HG02943 (cell line): ENCODE data around the gene DNAJC11.
"Not testable (repeated sequence)": the region's sequence is repeated elsewhere in the genome, so short reads cannot be mapped to it uniquely, and the experiment has no call there.

Experiments
- ATAC-seq: cut with Tn5 transposase; IDR thresholded peaks from one replicate; pipeline ENCODE4 v1.9.1; 2021; ENCODE audit warnings: mild to moderate bottlenecking, low read depth, moderate library complexity; ENCODE audit not compliant: unreplicated experiment

DNAJC11 gene

GRCh38 chr1:6658359-6659060 is 43.1 kb downstream of the DNAJC11 start:
- ATAC-seq: no peak

DNA sequence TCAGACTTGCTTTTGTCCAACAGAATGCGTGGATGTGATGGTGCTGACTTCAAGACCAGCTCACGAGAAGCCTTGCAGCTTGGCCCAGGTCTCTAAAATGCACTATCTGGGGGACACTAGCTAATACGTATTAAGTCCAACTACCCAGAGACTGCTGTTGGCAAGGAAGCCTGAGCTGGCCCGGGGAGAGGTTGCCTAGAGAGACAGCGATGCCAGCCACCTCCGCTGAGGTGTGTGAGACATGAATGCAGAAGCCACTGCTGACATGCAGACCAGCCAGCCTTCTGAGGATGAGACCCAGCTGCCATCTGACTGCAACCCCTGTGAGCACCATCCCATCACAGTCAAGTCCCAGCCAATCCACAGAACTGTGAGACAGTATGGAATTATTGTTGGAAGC is 44.5 kb downstream of the DNAJC11 start:
- no peak for ATAC-seq

DNA sequence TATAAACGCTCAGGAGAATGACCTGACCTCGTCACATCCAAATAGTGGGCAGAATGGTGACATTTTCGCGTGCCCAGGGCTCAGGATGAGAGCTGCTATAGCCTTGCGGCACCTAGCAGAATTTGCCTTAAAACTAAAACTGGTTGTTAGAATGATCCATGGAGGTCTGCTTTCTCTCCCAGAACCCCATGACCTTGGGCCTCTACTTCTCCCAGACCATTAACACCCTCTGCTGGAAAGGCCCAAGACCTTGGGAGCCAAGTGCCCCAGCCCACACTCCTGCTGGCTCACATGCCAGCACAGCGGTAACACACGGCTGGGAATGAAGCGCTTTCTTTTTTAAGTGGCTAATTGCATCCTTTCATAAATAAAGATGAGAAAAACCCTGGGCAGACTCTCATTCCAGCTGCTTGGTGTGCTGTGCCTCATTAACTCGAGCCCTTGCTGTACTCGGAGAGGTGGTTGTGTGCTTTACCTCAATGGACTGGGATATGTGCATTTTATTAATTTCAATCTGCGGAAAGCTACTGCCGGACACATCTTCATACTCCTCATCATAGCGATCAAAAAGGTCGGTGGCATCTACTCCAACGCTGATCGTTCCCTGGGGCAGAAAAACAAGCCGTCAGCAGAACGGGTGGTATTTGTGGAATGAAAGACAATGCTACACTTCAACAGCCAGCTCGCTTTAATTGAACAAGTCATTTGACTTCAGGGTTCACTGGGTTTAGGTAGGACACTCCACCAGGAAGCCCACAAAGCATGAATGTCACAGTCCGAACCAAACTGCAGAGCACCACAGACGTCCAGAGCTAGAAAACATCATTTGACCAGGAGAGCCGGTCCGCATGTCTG is 48.0 kb downstream of the DNAJC11 start:
- no peak for ATAC-seq

GRCh38 chr1:6652986-6653385 is 48.6 kb downstream of the DNAJC11 start:
- ATAC-seq: no peak

DNA sequence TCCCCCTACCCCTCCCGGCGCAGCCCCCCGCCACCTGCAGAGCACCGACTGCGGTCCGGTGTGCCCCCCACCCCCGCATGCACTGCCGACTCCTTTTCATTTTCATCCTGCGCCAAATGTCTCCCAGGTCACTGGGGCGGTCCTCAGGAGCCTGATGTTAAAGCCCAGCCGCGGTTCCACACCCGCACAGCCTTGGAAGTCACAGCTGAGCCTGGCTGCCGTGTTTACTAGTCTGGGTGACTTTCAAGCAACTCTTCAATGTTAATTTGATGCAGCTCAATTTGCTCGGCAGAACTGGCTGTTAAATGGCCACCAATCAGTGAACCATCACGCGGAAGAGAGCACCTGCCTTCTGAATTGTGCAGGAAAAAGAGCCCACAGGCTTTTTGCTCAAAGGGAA is 49.7 kb downstream of the DNAJC11 start:
- no peak for ATAC-seq

- no peak for ATAC-seq
Observed at GRCh38 chr1:6648556-6648955, 53.1 kb downstream of the DNAJC11 start.

- ATAC-seq: no peak
Observed at GRCh38 chr1:6646499-6647148, 55.0 kb downstream of the DNAJC11 start.

- no peak for ATAC-seq
Observed at GRCh38 chr1:6645018-6645417, 56.6 kb downstream of the DNAJC11 start.

DNA sequence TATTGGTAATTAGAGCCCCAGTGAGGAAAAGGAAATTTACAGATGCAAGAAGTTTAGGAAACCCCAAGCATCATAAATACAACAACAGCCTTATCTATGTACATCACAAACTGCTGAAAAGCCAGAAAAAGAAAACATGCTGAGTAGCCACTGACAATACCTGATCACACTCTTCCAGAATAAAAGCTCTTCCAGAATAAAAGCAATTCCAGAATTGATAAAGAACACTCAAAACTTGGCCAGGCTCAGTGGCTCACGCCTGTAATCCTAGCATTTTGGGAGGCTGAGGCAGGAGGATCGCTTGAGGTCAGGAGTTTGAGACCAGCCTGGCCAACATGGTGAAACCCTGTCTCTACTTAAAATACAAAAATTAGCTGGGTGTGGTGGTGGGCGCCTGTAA is 60.7 kb downstream of the DNAJC11 start:
- ATAC-seq: not testable (repeated sequence)

DNA sequence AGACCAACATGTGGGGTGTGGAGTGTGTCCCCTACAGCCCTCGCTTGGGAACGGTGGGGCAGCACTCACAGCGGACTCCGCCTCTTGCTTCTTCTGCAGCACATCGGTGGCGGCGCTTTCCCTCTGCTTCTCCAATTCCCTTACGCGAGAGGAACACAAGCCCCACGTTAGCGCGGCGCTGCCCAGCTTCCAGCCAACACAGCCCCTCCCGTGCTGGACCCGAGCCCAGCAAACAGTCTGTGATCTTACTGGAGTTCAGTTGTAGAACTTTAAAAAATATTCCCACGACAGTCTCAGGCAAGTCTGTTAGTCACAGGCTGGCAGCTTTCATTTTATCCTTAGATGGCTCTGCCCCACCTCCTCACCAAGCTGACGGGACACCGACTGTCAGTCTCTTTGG is 63.4 kb downstream of the DNAJC11 start:
- no peak for ATAC-seq

GRCh38 chr1:6637770-6638169 is 63.8 kb downstream of the DNAJC11 start:
- no peak for ATAC-seq

DNA sequence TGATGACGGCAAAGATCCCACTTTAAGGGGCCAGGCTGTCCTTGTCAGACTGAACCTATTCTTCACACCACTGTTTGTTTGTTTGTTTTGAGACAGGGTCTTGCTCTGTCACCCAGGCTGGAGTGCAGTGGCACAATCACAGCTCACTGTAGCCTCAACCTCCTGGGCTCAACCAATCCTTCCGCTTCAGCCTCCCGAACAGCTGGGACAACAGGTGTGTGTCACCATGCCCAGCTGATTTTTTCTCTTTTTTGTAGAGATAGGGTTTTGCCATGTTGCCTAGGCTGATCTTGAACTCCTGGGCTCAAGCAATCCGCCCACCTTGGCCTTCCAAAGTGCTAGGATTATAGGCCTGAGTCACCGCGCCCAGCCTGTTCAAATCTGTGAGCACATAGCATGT is 64.8 kb downstream of the DNAJC11 start:
- not testable (repeated sequence) for ATAC-seq

DNA sequence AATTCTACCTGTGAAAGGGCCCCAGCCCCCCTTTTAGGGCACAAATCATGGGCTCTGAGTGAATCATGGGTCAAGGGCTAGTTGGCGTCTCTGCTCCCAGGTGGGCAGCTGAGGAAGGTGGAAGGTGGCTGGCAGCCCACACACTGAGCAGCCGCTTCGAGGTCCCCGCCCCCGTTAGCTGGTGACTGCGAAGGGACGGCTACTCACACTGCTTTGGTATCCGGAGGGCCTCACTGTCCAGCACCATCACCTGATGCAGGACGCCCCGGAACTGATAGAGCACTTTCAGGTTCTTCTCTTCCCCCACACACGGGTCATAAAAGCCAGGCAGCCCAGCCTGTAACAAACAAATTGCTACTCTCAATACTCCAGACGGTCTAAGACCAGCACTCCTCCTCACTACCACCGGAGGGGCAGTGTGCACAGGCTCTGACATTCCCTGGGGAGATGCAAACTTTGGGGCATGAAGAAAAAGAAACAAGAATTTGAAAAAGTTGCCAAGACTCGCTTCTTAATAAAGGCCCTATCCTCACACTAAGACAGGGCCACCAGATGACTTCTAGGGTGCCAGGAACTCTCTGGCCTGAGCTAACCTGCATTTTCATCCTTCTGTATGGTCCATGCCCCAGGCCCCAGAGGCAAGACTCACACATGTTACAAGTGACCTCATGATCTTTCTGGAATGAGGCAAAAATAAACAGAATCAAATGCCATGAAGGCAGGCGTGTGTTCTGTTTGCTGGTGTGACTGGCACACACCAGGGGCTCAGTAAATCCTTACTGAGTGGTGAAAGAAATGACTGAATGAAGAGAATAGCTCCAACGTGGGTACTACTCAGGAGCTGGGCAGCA is 65.5 kb downstream of the DNAJC11 start:
- no peak for ATAC-seq

GRCh38 chr1:6635161-6635909 is 66.3 kb downstream of the DNAJC11 start:
- ATAC-seq: no peak

DNA sequence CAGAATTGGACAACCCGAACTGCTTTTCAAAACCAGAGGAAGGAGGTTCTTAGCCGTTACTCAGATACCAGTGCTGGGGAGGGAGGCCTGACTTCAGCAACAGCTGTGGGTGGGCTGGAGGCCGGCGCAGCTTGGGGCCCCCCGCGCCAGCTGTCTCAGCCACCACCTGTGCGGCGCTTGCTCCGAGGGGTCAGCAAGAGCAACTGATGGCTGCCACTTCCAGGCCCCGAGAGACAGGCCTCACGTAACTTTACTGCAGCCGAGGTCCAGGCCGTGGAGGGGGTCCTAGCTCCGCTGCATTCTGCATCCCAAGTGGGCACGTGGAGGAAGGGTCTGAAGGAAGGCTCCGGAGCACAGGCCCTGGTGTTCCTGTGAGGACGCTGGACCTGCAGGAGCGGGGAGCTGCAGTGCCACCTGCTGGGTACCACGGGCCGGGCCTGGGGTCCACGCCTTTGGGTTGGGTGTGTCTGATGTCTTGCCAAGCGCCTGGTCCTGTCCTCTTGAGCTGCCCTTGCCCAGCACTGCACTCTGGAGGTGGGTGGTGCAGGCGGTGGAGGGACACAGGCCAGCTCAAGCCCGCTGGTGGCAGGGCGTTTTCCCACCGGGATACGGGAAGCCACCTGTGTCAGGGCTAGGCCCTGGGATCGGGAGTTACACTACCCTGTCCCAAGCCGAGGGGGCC is 67.1 kb downstream of the DNAJC11 start:
- no peak for ATAC-seq

GRCh38 chr1:6632588-6633514 is 68.8 kb downstream of the DNAJC11 start:
- no peak for ATAC-seq

DNA sequence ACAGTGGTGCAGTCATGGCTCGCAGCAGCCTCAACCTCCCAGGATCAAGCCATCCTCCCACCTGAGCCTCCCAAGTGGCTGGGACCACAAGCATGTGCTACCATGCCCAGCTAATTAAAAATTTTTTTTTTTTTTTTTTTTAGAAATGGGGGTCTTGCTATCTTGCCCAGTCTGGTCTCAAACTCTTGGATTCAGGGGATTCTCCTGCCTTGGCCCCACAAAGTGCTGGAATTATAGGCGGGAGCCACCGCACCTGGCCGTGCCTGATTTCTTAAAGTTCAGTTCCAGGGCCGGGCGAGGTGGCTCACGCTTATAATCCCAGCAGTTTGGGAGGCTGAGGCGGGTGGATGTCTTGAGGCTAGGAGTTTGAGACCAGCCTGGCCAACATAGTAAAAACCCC is 70.6 kb downstream of the DNAJC11 start:
- ATAC-seq: no peak

- no peak for ATAC-seq
Observed at GRCh38 chr1:6630027-6630426, 71.6 kb downstream of the DNAJC11 start.
